Measurements from ENCODE around the gene SCP2. TPM values are rescaled to one million over a fixed set of nuclear protein-coding genes. Genes with fewer than 3 reads are reported as not detected.

Gene SCP2
- total RNA-seq, 4 donors from 2014 or later = 114 to 311 (median 223) TPM

- TF ChIP-seq EP300 (IDR thresholded peaks at IDR 0.05; ENCODE audit: low read depth) (no peak), POLR2AphosphoS5 (IDR thresholded peaks at IDR 0.05) (no peak), POLR2A (IDR thresholded peaks at IDR 0.05) (no peak)
- TF ChIP-seq, protein P1, sequence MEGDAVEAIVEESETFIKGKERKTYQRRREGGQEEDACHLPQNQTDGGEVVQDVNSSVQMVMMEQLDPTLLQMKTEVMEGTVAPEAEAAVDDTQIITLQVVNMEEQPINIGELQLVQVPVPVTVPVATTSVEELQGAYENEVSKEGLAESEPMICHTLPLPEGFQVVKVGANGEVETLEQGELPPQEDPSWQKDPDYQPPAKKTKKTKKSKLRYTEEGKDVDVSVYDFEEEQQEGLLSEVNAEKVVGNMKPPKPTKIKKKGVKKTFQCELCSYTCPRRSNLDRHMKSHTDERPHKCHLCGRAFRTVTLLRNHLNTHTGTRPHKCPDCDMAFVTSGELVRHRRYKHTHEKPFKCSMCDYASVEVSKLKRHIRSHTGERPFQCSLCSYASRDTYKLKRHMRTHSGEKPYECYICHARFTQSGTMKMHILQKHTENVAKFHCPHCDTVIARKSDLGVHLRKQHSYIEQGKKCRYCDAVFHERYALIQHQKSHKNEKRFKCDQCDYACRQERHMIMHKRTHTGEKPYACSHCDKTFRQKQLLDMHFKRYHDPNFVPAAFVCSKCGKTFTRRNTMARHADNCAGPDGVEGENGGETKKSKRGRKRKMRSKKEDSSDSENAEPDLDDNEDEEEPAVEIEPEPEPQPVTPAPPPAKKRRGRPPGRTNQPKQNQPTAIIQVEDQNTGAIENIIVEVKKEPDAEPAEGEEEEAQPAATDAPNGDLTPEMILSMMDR (IDR thresholded peaks at IDR 0.05) = no peak
- Histone ChIP-seq H3K27me3 (no peaks in the 10 kb centered on the region), H3K36me3 (no peaks in the 10 kb centered on the region), H3K9me3 (no peaks in the 10 kb centered on the region), H3K4me1 (peaks cover 0 to 7% (median 1%) of the 10 kb centered on the region in 4 donors), H3K4me3 (no peak overlapping the region), H3K27ac (no peak overlapping the region)
- in situ Hi-C loops (cut with MboI; ENCODE audit: low pct_ligation_motif_present in 1 of 4, low pct_unique_long_range_greater_than_20kb in 1 of 4, low sequenced_read_pairs in 3 of 4) = loop anchor here in 1 of 4 donors (25.0 kb wide), 1 partner anchor 280 kb away; the partner anchor contains the start of gene CPT2
- WGBS, 2 donors (ENCODE audit: low coverage in 1 of 2) = 95 to 100% methylated on average over 5 to 9 of the region's 9 CpGs
- intact Hi-C loops (cut with DNase I; ENCODE audit: low total_unique reads) = no loop called here
- no peak for DNase-seq
Observed at GRCh38 chr1:52907068-52907811, 19.8 kb upstream of the SCP2 start.

DNA sequence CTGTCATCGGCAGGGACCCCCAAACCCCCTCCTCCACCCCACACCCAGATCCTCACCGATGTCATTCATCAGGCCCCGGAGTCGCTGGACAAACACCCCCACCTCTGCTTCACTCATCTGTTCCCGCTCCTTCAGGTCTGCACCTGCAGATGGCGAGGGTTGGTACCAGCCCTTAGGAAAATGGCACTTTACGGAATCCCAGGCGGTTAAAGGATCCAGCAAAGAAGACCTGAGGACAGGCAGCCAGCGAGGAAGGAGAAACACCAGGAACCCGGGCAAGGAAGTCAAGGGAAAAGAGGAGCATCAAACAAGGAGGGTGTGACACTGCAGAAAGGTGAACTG is 19.3 kb upstream of the SCP2 start:
- intact Hi-C loops (cut with DNase I; ENCODE audit: low total_unique reads) = no loop called here
- Histone ChIP-seq H3K9me3 (no peaks in the 10 kb centered on the region), H3K4me1 (peaks cover 0 to 7% (median 1%) of the 10 kb centered on the region in 4 donors), H3K36me3 (no peaks in the 10 kb centered on the region), H3K4me3 (no peak overlapping the region), H3K27ac (no peak overlapping the region), H3K27me3 (no peaks in the 10 kb centered on the region)
- 94 to 100% methylated on average over 6 to 10 of the region's 10 CpGs for WGBS, 2 donors (ENCODE audit: low coverage in 1 of 2)
- DNase-seq = no peak
- TF ChIP-seq, protein P1 (IDR thresholded peaks at IDR 0.05) = no peak
- TF ChIP-seq POLR2A (IDR thresholded peaks at IDR 0.05) = no peak
- no peak for TF ChIP-seq EP300 (IDR thresholded peaks at IDR 0.05; ENCODE audit: low read depth)
- no peak for TF ChIP-seq POLR2AphosphoS5 (IDR thresholded peaks at IDR 0.05)
- in situ Hi-C loops (cut with MboI; ENCODE audit: low pct_ligation_motif_present in 1 of 4, low pct_unique_long_range_greater_than_20kb in 1 of 4, low sequenced_read_pairs in 3 of 4) = loop anchor here in 1 of 4 donors (25.0 kb wide), 1 partner anchor 280 kb away; the partner anchor contains the start of gene CPT2

- H3K9me3 ChIP-seq = no peaks in the 10 kb centered on the region
- intact Hi-C loops (cut with DNase I; ENCODE audit: low total_unique reads) (loop anchor here (10.0 kb wide), 1 partner anchor 273 kb away; no protein-coding TSS in a partner anchor), in situ Hi-C loops (cut with MboI; ENCODE audit: low pct_ligation_motif_present in 1 of 4, low pct_unique_long_range_greater_than_20kb in 1 of 4, low sequenced_read_pairs in 3 of 4) (loop anchor here in 1 of 4 donors (25.0 kb wide), 1 partner anchor 276 kb away; the partner anchor contains the start of gene CPT2)
- DNase-seq = no peak
- H3K27me3 ChIP-seq = no peaks in the 10 kb centered on the region
- no peak overlapping the region for H3K4me3 ChIP-seq
- H3K4me1 ChIP-seq = no peaks in the 10 kb centered on the region
- WGBS, 2 donors (ENCODE audit: low coverage in 1 of 2) = 86% methylated on average over 2 of the region's 10 CpGs; no CpG with 5 or more reads in 1 of the 2 donors
- no peak overlapping the region for H3K27ac ChIP-seq
- TF ChIP-seq POLR2AphosphoS5 (IDR thresholded peaks at IDR 0.05) = no peak
- TF ChIP-seq, protein P1 (IDR thresholded peaks at IDR 0.05) = no peak
- TF ChIP-seq EP300 (IDR thresholded peaks at IDR 0.05; ENCODE audit: low read depth) = no peak
- TF ChIP-seq POLR2A (IDR thresholded peaks at IDR 0.05) = no peak
- H3K36me3 ChIP-seq = no peaks in the 10 kb centered on the region
Observed at GRCh38 chr1:52911541-52911940, 15.5 kb upstream of the SCP2 start.

GRCh38 chr1:52913014-52913413 is 14.1 kb upstream of the SCP2 start:
- 90 to 94% methylated on average over 2 to 3 of the region's 3 CpGs for WGBS, 2 donors (ENCODE audit: low coverage in 1 of 2)
- intact Hi-C loops (cut with DNase I; ENCODE audit: low total_unique reads) (loop anchor here (10.0 kb wide), 1 partner anchor 272 kb away; no protein-coding TSS in a partner anchor), in situ Hi-C loops (cut with MboI; ENCODE audit: low pct_ligation_motif_present in 1 of 4, low pct_unique_long_range_greater_than_20kb in 1 of 4, low sequenced_read_pairs in 3 of 4) (loop anchor here in 1 of 4 donors (25.0 kb wide), 1 partner anchor 274 kb away; the partner anchor contains the start of gene CPT2)
- Histone ChIP-seq H3K36me3 (no peaks in the 10 kb centered on the region), H3K27me3 (no peaks in the 10 kb centered on the region), H3K27ac (no peak overlapping the region), H3K4me3 (no peak overlapping the region), H3K4me1 (no peaks in the 10 kb centered on the region), H3K9me3 (no peaks in the 10 kb centered on the region)
- no peak for DNase-seq
- TF ChIP-seq POLR2AphosphoS5 (IDR thresholded peaks at IDR 0.05) (no peak), EP300 (IDR thresholded peaks at IDR 0.05; ENCODE audit: low read depth) (no peak), POLR2A (IDR thresholded peaks at IDR 0.05) (no peak)
- TF ChIP-seq, protein P1 (IDR thresholded peaks at IDR 0.05) = no peak
